Measurements from ENCODE around the gene SORCS2. TPM values are rescaled to one million over a fixed set of nuclear protein-coding genes. Genes with fewer than 3 reads are reported as not detected.

SORCS2 gene
- total RNA-seq, 1 experiment from 2014 or later = 4.1 TPM

- Histone ChIP-seq H3K27ac (ENCODE audit: low read length) (no peak overlapping the region), H3K9ac (ENCODE audit: low read length) (peak overlapping the region; percentile 58), H3K36me3 (ENCODE audit: low read depth, low read length) (no peaks in the 10 kb centered on the region), H3K9me3 (ENCODE audit: low read length) (no peaks in the 10 kb centered on the region), H4K20me1 (ENCODE audit: low read length) (no peaks in the 10 kb centered on the region), H3K4me2 (ENCODE audit: low read length) (peak overlapping the region; percentile 86), H3K9me2 (replicated peaks; ENCODE audit: low read length) (no peaks in the 10 kb centered on the region), H3K4me1 (ENCODE audit: insufficient read depth, low read length) (peaks cover 37% of the 10 kb centered on the region), H3K79me2 (ENCODE audit: low read length) (peaks cover 26% of the 10 kb centered on the region), H2AFZ (ENCODE audit: low read length) (peak overlapping the region; percentile 87), H3K4me3 (ENCODE audit: low read length) (peak overlapping the region; percentile 64), H3K27me3 (ENCODE audit: low read length) (no peaks in the 10 kb centered on the region), H3F3A (ENCODE audit: low read length, unreplicated experiment) (no peaks in the 10 kb centered on the region)
- ATAC-seq (peak; percentile 12), DNase-seq (no peak)
- ChIA-PET POLR2A (ENCODE audit: unreplicated experiment) (no interaction called here), CTCF (interaction anchor here (0.6 to 1.2 kb wide), 2 partner anchors 104 to 144 kb away, joined by 3 to 12 read pairs; no protein-coding TSS in a partner anchor)
- no peak for TF ChIP-seq EZH2 (IDR thresholded peaks at IDR 0.05; ENCODE audit: low read length, unreplicated experiment)
- no peak for TF ChIP-seq EZH2phosphoT487 (IDR thresholded peaks at IDR 0.05; ENCODE audit: borderline replicate concordance, low read length)
- no peak for TF ChIP-seq CTCF (conservative IDR thresholded peaks at IDR 0.05; ENCODE audit: low read depth, low read length)
- no TSS peak for BruUV-seq (replicated peaks)
- intact Hi-C loops (cut with micrococcal nuclease) = loop anchor here (1.0 kb wide), 1 partner anchor 105 kb away; no protein-coding TSS in a partner anchor
These were observed 639 bp upstream of the SORCS2 start for GRCh38 chr4:7191546-7192251.

DNA sequence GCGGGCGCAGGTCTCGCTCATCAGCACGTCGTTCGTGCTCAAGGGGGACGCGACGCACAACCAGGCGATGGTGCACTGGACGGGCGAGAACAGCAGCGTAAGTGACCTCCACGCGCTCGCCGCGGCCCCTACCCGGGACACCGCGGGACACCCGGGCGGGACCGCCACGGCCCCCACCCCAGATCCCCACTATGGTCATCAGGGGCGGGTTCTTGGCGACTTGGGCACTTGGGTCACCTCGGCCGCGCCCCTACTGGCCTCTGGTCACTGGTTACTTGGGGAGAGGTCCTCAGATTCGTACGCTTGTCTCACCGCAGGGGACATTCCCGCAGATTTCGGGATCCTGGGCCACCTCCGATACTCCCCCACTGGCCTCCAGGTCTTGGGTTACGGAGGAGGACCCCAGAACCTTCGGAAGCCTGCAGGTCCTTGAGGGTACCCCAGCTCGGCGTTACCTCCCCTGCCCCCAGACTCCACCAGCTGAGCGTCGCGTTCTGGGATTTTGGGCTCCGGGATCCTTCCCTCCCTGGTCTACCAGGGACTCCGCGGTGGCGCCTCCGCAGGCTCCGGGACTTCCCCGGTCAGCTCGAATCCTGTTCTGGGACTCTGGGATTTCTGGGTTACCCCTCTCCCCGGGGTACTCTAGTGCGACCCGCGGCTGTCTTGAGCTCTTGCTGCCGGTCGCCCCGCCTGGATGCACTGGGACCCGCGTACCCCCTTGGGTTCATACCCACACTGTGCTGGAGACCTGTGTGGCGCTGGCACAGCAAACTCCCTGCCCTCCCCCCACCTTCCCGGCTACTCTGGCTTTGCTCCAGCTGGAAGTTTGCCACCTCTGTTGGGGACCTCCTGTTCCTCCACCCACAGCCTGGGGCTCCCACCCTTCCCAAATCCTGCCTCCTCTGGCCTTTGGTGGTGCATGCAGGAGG lies 956 bp downstream of the SORCS2 start:
- Histone ChIP-seq H3K27me3 (ENCODE audit: low read length) (no peaks in the 10 kb centered on the region), H3K4me1 (ENCODE audit: insufficient read depth, low read length) (peaks cover 49% of the 10 kb centered on the region), H3K36me3 (ENCODE audit: low read depth, low read length) (no peaks in the 10 kb centered on the region), H3K9me2 (replicated peaks; ENCODE audit: low read length) (no peaks in the 10 kb centered on the region), H3F3A (ENCODE audit: low read length, unreplicated experiment) (no peaks in the 10 kb centered on the region), H3K9ac (ENCODE audit: low read length) (peak overlapping the region; percentile 86), H3K27ac (ENCODE audit: low read length) (peak overlapping the region; percentile 32), H3K4me3 (ENCODE audit: low read length) (peak overlapping the region; percentile 74), H4K20me1 (ENCODE audit: low read length) (no peaks in the 10 kb centered on the region), H3K79me2 (ENCODE audit: low read length) (peaks cover 42% of the 10 kb centered on the region), H3K9me3 (ENCODE audit: low read length) (no peaks in the 10 kb centered on the region), H2AFZ (ENCODE audit: low read length) (no peak overlapping the region), H3K4me2 (ENCODE audit: low read length) (peak overlapping the region; percentile 87)
- DNase-seq (peak; percentile 20), ATAC-seq (peak; percentile 16)
- POLR2A ChIA-PET (ENCODE audit: unreplicated experiment) = no interaction called here
- TF ChIP-seq EZH2phosphoT487 (IDR thresholded peaks at IDR 0.05; ENCODE audit: borderline replicate concordance, low read length) (no peak), EZH2 (IDR thresholded peaks at IDR 0.05; ENCODE audit: low read length, unreplicated experiment) (no peak), CTCF (conservative IDR thresholded peaks at IDR 0.05; ENCODE audit: low read depth, low read length) (no peak)
- intact Hi-C loops (cut with micrococcal nuclease) = no loop called here
- CTCF ChIA-PET = no interaction called here
- BruUV-seq (replicated peaks) = no TSS peak

All from PC-3 (cell line).